NOMO-1 treated with DMSO at 0.1 percent for 48 hours (cell line): Measurements from ENCODE around the gene APOA1.
"Not testable (repeated sequence)": the region's sequence is repeated elsewhere in the genome, so short reads cannot be mapped to it uniquely, and the experiment has no call there.

Source experiments
- DNase-seq: peaks from one replicate; lab custom pipeline; 2025; ENCODE audit not compliant: unreplicated experiment; lab: John Stamatoyannopoulos, UW

The APOA1 gene

GRCh38 chr11:116821050-116821918 is 16.1 kb downstream of the APOA1 start:
- DNase-seq: no peak

- no peak for DNase-seq
Observed at GRCh38 chr11:116819049-116819448, 18.4 kb downstream of the APOA1 start.

- DNase-seq: peak; percentile 27
Observed at GRCh38 chr11:116814502-116814901, 22.9 kb downstream of the APOA1 start.

DNA sequence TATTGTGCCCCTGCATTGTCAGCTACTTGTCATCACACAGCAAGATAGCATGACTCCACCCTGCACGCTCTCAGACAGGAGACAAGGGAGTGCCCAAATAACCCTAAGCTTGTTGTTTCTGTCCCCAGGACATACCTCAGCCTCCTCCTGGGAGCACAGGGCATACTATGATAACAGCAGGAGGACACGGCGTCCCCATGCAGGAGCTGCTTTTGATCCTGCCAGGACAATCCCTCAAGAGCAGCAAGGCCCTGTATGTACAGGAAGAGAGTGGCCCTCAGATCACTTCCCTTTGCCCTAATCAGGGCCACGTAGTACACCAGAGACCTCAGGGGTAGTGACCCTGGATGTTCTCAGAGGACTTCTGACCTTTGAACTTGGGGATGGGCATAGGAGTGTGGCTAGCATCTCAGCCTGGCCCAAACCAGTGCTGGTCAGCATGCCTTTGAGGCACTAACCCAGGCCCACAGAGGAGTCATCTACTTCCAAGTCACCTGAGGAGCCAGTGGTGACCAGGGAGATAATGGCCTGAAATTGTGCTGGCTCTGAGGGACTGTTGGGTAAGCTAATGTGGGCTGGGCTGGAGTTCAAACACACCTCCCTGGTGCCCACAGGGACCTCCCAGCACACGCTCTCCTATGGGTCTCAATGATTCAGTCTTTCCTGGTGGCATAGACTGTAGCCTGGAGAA is 23.5 kb downstream of the APOA1 start:
- DNase-seq: no peak

GRCh38 chr11:116813170-116813569 is 24.3 kb downstream of the APOA1 start:
- DNase-seq: no peak

- DNase-seq: no peak
Observed at GRCh38 chr11:116812109-116812508, 25.3 kb downstream of the APOA1 start.

GRCh38 chr11:116811194-116811593 is 26.2 kb downstream of the APOA1 start:
- no peak for DNase-seq

- DNase-seq: no peak
Observed at GRCh38 chr11:116808262-116809175, 28.9 kb downstream of the APOA1 start.

DNA sequence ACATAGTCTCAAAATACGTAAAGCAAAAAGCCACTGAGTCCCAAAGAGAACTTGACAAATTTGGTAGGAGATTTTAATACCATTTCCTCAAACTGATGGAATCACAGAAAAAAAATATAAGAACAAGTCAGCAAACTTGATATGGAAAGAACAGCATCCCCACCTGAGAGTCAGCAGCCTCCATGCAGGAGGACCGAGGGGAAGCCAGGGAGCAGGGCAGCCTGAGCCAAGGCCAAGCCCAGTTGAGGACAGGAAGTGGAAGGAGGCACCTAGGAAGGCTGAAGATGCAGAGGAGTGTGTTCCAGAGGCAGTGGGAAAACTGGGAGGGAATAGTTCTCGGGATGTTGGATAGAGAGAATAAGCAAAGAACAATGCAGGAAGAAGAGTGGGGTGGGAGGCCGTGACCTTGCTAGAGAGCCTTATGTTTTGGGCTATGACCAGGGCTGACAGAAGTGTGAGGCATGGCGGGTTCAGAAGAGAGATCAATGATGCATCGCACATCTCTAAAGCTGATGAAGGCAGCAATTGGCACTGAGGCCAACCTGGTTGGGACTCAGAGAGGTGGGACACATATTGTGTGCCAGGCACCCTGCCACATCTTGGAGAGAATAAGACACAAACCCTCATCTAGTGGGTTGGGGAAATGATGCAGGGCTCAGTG is 29.7 kb downstream of the APOA1 start:
- no peak for DNase-seq

DNA sequence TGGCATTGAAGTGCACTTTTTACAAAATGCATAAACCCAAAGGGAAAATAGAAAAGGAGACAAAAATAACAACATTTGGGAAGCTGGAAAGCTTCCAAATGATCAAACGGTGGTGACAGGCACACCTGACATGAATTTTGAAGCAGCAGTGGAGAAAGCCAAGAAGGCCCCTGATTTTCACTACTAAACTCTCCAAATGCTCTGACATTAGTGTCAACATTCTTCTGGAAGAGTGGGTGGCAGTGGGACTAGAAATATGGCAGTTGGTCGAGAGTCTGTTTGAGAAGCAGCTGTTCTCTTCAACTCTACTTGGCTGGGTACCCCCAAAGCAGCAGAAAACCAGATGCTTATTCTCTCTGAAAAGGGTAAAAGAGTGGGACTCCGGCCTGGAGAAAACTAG is 33.4 kb downstream of the APOA1 start:
- DNase-seq: no peak

DNA sequence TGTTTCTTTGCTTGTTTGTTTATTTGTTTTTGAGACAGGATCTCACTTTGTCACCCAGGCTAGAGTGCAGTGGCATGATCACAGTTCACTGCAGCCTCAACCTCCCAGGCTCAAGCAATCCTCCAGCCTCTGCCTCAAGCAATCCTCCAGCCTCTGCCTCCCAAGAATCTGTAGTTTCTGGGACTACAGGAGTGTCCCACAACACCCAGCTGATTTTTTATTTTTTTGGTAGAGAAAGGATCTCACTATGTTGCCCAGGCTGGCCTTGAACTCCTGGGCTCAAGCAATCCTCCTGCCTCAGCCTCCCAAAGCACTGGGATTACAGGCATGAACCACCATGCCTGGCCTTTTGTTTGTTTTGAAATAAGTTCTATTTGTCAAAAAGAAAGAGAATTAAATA is 35.8 kb downstream of the APOA1 start:
- DNase-seq: not testable (repeated sequence)

GRCh38 chr11:116800610-116801009 is 36.8 kb downstream of the APOA1 start:
- no peak for DNase-seq

GRCh38 chr11:116798368-116798767 is 39.1 kb downstream of the APOA1 start:
- DNase-seq: no peak

GRCh38 chr11:116797816-116798215 is 39.6 kb downstream of the APOA1 start:
- no peak for DNase-seq

- DNase-seq: no peak
Observed at GRCh38 chr11:116796548-116796947, 40.9 kb downstream of the APOA1 start.

- DNase-seq: no peak
Observed at GRCh38 chr11:116794851-116795250, 42.6 kb downstream of the APOA1 start.

DNA sequence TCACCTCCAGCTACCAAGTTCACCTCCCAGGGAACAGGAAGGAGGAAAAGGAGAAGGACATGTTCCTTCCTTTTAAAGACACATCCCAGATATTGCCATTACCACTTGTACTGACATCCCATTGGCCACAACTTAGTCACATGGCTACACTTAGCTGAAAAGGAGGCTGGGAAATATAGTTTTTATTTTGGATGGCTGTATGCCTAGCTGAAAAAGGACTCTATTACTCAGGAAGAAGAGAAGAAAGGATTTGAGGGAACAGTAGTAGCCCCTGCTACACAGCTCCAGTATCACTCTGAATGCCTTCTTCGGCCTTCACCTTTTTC is 43.7 kb downstream of the APOA1 start:
- DNase-seq: no peak

DNA sequence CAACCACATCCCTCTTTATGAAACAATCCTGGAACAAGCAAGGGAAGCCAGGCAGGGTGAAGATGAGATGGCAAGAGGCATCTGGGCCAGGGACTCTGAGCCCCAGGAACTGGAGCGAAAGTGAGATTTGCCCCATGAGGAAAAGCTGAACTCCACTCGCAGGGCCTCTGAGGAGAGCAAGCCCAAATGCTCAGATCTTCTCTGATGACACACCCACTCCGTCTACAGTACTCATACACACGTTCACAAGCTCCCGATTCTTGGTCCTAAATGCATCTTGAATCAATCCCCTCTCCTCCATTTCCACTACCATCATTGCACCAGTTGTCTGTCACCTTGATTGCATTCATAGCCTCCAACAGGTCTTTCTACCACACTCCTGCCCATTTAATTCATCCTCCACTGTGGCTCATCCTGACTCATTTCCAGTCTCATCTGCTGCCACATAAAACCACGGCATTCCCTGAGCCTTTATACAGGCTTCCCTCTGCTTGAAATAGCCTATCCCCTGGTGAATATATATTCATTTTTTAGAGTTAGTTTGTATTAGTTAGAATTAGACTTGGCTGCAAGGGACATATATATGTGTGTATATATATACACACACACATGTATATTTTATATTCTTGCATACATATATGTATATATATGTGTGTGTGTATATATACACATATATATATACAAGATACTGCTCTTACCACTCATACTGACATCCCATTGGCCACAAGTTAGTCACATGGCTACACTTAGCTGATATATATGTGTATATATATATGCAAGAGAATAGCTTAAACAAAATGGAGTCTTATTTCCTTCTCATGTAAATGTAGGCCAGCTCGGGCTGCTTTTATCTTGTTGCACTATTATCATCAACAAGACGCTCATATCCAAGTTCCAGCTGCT is 44.3 kb downstream of the APOA1 start:
- DNase-seq: no peak

DNA sequence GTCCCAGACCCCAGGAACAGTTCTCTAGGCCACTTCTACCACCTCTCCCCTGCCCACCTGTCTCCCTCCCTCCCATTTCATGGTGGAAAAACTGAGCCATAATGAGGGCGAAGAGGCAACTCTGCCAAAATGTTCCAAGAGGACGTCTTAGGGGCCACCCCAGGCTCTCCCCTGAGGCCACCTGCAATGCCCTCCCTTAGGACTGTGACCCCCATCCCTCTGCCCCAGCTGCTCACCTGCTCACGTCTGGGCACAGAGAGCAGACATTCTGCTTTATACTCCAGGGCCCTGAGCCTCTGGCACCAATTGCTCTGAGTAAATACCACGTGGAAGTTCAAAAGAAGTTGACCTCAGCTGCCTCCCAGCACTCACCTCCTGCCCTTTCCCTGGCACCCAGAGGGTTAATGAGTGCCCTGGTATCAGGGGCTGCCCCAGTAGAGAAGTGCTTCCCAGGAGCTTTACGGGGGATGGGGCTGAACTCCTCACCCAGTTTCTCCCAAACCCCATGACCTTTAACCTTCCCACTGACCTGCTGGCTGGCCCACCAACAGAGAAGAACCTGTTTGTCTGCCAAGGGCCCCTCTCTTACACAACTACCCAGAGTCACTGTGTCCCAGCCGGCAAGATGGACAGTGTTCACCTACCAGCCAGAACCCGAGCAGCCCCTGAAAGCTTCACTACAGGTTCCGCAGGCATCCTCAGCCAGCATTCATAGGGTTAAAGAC is 45.1 kb downstream of the APOA1 start:
- DNase-seq: no peak
